HG02610 (cell line): ENCODE results near the gene ILDR2.

Source experiments
- ATAC-seq: cut with Tn5 transposase; IDR thresholded peaks from one replicate; pipeline ENCODE4 v1.9.1; 2021; ENCODE audit warnings: mild to moderate bottlenecking, moderate library complexity; ENCODE audit not compliant: unreplicated experiment

ILDR2 gene

DNA sequence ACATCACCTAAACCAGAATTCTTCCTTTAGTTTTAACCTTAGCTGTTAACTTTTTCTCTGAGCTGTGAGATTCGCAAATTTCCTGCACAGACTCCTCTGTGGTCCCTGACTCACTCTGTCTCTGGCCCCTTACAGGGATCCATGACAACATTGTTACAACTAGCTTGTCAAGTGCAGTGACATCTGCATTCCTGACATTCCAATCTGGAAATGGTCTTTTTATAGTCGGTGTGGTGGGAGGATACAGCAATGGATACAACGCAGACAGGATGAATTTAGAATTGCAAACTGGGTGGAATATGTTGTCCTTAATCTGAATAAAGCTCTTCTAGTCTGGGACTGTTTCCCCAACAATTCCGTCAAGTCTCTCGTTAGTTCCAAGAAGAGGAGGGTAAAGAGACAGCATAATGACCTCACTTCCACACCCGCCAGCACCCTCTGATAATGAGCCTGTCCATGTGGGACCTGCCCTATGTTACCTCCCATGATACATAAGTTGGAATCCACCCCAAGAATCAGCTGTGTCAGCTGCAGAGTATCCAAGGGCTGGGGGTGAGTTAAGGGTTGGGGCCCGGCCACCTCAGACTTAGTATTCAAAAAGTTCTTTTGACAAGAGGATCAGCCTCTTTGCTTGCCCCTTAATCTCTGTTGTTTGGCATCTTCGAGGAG lies 49.4 kb downstream of the ILDR2 start:
- ATAC-seq: no peak

DNA sequence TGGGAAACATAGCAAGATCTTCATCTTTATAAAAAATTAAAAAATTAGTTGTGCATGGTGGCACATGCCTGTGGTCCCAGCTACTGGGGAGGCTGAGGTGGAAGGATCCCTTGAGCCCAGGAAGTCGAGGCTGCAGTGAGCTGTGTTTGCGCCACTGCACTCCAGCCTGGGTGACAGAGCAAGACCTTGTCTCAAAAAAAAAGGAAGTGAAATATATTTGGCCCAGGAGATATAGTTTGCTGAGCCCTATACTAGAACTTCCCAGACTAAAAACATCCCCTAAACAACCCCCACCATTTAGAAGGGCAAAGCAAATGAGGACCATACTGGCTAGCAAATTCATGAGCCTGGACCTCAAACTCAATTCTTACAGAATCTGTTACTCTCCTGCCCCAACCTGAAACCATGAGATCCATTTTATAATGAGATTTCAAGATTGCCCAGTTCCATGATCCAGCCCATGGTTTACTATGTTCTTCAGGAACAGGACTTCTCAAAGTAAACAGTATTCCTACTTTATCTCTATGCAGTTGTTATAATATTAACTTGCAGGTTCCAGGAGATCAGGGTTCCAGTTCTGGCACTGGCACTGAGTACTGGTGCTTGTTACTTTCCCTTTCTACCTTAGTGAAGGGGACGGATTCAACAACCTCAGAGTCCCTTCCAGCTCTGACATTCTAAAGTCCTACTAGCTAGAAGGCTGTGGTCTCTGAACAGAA lies 50.4 kb downstream of the ILDR2 start:
- peak; percentile 93 for ATAC-seq

DNA sequence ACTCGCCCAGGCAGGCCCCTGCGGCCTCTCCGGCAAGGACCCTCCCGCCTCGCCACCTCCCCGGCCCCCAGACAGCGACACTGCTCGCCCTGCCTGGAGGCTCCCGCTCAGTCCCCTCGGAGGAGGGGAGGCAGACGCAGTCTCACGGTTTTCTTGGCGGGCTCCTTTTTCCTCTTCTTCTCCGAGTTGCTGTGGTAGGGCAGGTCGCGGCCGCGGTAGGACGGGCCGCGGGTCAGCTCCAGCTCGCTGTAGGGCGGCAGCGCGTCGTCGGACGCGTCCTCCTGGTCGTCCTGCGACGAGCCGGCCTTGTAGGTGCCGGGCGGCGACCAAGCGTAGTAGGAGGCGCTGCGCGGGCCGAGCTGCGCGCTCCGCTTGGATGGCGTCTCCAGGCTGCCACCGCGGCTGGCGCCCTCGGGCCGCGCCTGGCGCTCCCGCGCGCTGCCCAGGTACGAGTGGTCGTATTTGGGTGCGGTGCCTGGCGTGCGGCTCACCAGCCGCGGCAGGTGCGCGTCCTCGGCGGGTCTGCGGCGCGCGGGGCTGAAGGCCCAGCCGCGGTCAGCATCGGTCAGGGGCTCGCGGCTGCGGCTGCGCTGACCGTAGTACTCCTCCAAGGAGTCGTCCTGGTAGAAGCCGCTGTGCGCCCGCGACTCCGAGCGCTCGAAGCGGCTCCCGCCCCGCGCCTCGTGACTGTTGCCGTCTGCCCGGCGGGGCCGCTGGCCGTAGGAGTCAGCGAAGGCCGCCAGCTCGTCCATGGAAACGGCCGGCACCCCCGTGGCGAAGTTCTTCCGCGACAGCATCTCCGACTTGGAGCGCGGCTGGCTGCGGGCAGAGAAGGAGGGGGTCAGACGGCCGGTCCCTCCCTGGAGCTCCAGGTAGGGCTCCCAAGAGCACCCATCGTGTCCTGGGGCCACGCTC lies 54.5 kb downstream of the ILDR2 start:
- no peak for ATAC-seq

DNA sequence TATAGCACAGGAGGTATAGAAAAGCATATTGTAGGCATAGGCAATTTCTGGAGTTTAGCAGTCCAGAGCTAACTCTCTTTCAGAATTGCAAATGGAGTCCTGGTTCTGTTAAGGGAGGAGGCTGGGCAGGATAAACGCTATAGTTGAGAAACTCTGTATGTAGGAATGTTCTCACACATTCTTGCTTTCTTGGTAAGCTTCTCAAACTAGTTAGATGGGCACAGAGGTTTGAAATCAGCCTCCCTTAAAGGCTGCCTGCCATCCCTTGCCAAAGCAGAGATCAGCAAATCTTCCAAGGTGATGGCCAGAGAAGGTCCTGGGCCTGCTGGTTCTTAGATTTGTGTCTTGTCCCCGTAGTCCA lies 56.4 kb downstream of the ILDR2 start:
- ATAC-seq: no peak

DNA sequence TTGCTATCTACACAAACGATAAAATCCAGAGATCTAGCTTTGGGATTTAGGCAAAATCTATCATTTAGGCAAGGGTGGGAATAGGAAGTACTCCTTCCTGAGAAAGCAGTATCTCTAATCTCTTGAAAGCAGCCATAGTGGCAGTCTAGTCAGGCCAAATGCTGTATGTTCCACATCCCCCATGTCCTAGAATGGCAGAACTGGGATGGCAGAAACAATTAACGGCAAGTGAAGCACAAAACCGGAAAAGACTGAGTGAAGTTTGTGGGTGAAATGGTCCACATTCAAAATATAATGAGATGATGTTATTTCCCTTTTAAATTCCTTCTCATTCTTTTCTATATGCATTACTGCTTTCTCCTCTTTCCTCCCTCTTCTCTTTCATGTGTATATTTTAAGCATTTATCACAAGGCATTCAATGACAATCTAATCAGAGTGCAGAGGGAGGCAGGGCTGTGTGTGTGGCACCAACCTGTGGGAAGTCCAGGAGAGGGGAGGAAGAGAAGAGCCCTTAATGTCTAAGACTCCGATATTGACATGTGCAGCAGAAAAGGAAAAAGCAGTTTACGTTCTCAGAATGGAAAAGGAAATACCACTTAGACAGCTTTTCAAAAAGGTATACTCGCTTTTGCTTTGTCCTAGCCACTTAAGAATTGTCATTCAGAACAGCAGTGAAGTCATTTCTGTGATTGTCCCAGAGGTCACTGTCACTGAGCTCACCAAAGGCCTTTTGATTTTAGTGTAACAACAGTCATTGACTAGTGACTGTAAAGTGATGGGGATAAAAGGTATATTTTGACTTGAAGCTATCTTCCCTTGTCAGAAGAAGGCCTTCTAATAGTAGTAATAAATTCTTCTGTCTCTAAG lies 57.0 kb downstream of the ILDR2 start:
- ATAC-seq: no peak

DNA sequence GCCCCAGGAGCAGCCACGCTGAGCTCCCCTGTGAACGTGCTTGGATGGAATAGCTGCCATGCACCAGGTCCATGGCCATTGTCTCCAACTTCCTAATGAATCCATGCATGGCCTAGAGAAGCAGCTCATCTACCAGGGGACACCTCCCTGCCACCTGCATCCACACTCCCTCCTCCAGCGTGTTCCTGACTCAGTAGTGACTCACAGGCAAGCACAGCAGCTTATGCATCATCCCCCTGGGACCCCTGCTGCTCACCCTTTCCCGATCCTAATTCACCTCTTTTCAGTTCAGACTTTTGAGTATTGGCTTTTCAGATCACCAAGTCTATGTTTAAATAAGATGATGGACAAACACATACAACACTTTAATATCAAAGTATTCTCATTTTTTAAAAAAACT lies 59.4 kb downstream of the ILDR2 start:
- ATAC-seq: no peak

DNA sequence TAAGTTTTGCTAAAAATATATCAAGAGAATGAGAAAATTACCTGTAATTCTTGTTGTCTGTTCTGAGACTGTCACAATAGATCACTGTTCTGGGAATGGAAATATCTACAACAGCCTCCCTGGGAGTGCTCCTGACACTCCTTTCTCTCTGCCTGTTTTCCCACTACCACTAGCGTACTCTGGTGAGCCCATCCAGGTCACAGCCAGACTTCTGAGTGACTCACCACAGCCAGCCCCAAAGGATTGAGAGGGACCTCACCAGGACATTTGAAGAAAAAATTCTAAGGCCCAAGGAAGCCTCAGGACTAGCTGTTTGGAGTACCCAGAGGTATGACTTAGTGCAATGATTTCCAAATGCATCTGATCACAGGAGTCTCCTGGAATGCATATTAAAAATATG lies 60.3 kb downstream of the ILDR2 start:
- ATAC-seq: no peak

DNA sequence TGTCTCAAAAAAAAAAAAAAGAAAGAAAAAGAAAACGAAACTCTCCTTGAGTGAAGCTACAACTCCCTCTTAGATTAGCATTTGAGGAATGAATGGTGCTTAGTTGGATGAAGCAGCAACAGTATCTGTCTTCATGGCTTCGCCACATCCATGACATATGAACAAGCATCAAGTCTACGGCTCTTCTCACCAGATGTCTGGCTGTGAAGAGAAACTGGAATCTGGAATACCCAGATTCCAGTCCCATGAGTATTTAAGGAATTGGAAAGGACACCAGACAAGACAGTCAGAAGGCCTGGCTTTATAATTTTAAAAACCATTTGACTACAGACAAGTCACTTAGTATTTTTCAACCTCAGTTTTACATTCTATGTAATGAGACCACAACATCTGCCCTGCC lies 61.2 kb downstream of the ILDR2 start:
- no peak for ATAC-seq

DNA sequence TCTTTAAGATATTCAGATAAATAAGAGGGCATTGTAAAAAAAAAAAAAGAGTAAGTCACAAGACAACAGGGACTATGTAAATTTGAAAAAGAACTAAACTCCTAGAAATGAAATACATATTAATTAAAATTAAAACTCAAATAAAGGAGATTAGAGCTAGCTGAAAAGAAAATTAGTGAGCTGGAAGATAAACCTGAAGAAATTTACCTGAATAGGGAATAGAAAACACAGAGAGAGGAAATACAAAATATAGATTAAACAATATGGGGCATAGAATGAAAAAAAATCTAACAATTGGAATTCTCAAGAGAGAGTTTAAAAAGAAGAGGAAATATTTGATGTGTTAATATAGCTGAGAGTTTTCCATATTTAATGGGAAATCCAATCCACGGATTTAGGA lies 63.7 kb downstream of the ILDR2 start:
- ATAC-seq: no peak

DNA sequence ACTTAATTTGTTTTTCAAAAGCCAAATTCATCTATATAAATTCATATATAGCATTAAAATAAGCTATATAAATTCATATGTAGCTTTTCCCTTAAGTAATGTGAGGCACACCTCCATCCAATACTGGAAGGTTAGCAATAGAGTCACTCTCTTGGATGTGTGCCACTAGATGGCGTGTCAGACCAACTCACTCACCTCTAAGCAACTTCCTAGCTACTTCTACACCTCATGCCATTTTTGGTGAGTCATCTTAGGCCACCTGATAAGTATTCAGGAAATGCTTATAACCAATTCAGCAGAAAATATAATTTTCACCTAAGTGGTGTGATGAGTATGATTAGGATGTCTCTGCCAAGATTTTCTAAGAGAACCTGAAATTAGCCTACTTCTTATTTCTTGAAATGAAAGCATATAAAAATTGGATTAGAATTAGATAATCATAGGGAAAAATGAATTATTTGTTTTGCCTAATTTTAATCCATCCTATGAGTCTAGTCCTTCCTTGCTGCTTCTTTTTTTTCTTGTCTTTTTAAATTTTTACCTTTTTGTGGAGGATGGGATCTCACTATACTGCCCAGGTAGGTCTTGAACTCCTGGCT lies 64.8 kb downstream of the ILDR2 start:
- peak; percentile 97 for ATAC-seq

DNA sequence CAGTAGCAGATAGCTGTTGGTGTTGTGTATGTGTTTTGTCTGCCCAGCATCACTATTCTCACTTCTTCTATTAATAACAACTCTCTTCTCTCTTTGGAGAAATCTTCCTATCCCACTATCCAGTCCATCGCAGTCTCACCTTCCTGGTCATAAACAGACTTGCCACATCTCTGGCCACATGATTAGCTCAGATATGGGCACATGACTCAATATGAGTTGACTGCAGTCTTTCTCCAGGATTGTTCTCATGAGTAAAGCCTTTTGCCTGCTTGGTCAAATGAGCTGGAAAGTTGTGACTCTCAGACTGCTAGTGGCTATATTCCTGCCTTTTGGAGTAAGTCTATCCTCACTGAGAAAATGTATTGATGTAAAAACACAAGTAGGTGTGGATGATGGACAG lies 66.4 kb downstream of the ILDR2 start:
- ATAC-seq: no peak

DNA sequence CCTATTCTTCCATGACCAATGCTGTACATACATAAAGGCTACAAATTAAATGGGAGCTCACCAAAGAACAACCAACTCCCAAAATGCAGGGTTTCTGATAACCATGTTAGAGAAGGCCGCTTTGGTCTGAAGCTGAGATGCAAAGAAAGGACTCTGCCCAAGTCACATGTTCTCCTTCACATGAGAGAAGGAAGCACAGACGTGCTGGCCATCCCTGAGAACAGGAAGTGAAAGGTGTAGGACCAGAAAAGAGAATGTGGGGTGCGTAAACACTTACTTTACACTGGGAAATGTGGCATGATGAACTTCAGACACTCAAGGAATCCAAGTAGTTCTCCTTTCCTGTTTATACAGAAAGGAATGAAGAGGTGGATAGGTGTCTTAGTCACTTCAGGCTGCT lies 67.6 kb downstream of the ILDR2 start:
- no peak for ATAC-seq

DNA sequence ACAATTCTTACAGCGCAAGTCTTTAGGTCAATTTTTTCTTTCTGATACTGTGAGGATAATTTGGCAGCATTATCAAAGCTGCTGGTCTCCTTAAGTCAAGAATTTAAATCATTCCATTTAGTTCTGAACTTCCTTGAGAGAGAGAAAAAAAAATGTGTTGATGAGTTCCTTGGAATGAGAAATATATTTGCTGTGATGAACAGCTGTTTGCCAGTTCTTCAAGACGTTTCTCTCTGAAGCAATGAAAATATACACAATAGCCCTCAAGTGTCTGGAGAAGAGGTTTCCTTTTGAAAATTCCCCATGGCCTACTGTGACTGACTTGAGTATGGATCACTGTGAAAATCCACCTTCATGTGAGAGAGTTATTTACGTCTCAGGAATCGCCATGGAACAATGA lies 68.3 kb downstream of the ILDR2 start:
- ATAC-seq: no peak

DNA sequence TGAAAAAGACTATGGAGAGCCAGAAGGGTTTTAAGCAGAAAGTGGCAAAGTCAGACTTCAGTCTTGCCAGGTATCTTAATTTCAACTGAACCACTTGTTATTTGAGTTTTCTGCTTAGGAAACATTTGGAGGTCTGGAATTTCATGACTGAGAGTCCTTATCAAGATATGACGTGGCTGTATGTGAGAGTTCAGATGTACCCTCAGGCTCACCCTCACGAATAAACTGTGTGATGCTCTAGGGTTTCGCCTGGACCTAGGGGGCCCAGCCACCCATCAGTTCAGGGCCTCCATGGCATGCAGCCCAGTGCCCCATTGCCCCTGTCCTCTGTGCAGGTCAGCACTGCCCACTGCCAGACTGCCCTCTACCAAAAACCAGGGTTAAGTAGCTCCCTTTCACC lies 68.7 kb downstream of the ILDR2 start:
- no peak for ATAC-seq

DNA sequence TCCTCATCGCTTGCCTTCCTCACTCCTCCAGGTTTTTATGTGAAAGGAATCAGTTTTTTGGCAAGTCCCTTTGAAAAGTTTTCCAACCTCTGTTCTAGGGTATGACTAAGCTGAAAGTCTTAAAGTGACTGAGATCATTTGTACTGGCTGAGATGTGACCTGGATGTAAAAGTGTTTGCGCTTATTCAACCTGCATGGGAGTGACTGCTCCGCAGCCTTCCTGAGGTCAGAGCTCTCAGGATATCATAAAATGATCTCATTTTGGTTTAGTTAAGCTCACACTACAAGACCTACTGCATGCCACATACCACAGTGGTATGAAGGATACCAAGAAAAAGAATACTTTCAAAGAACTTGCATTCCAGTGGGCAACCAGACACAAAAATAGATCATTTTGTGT lies 69.4 kb downstream of the ILDR2 start:
- no peak for ATAC-seq

DNA sequence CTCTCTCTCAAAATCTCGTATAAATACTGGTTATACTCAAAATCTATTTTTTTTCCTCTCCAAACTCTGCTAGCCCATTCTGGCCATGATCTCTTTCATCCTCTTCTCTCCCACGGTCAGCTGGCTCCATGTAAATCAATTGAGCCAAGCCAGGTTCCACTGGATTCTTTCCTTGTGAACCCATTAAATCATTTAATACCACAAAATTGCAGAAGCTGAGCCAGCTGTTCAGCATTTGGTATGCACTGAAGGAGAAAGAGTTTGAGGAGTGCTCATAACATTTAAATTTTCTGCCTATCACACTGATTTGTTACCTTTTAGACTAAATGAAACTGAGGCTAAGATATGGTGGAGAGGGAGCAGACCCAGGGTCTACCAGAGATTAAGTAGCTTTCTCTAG lies 70.2 kb downstream of the ILDR2 start:
- ATAC-seq: no peak

DNA sequence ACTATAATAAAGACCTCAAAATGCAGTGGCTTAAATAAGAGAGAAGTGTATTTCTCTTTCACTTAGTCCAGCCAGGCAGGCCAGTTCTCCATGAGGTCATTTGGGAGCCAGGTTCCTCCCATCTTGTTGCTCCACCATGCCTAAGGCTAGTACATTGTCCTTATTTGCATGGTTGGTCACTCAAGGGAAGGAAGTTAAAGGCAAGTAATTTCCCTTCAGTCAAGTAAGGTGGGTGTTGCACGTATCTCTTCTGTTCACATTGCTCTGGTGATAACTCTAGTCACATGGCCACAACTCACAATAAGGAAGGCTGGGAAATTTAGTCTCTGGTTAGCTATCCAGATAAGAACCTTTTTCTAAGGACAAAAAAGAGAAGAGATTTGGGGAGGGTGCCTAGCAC lies 72.1 kb downstream of the ILDR2 start:
- ATAC-seq: no peak

DNA sequence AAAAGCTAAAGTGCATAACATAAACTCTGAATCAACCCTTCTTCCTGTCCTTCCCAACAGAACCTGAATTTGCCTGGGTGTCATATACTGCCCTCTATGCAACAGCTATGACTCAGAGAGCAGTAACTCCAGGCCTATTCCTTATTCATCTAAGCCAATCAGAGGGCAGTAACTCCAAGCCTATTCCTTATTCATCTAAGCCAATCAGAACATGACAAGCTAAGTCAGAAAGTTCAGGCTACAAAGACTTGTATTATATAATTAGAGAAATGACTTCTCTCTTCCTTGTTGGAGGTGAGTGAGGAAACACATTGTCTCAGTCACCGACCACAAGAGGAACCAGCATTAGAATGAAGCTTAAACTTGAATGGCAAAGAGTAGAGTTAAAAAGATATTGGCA lies 73.1 kb downstream of the ILDR2 start:
- no peak for ATAC-seq

DNA sequence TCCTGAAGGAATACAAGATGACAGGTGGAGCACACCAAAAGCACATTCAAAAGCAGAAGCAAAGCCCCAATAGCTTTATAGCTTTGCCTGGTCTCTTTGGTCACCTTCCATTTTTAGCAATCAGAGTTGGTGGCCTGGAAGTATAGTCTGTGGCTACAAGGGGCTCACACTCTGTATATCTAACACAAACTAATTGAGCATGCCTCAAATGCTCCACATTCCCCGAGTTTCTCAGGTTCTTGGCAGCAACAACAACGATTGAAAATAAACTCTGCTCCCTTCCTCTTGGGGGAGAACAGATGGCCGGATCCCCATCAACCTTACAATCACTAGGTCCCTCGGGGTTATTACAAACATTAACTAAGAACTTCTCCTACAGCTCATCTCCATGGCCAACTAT lies 74.4 kb downstream of the ILDR2 start:
- no peak for ATAC-seq

DNA sequence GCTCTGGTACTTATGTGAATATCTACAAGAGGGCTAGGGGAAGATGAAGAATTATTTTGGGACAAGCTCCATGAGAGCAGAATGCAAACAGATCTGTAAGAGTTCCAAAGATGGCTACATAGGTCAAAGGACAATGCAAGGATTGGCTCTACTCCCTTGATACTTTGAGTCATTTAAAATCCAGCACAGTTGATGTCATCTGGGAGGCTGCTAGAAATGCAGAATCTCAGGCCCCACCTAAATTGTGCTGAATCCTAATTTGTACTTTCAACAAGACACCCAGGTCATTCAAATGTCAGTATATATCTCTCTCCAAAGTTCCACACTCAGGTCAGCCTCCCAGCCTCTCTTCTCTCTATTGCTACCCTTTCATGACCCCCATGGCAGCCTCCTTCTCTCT lies 75.6 kb downstream of the ILDR2 start:
- ATAC-seq: no peak

DNA sequence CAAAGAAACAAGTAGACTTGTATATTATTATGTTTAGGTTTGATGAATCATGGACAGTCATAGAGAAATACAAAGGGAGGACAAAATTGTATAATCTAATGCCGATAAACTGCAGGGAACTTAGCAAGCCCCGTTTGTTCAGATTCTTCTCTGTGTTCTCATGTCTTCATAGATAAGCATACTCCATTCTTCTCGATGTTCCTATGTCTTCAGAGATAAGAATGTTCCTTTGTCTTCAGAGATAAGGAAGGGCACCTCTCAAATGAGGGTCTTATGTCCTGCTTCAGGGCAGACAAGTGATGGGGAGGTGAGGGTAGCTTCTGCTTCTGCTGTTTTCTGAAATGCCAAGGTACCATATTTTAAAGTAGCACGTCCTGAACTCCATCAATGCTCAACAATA lies 79.6 kb downstream of the ILDR2 start:
- ATAC-seq: no peak
